ENCODE measurements around the gene CCNJ. TPM values are rescaled to one million over a fixed set of nuclear protein-coding genes. Genes with fewer than 3 reads are reported as not detected.

Gene CCNJ
- total and polyA plus RNA-seq, 2 experiments from 2014 or later = 14.1 to 29.6 TPM

DNA sequence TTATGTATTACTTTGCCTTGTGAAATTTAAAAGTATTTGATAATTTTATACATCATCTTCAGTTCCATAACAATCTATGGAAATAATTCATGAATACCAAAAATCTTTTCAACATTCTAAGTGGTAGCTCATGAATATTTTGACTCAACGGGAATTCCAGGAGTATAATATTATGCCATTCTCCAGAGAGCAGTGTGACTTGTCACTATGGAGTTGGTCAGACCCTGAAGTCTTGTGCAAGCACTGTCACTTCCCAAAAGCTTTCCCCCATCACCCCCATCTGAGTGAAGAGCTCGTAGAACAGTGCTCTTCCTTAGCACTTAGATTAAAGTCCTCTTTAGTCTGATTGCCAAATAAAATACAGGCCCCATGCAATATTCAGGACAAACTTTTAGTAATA is 29.4 kb upstream of the CCNJ start:
- H3F3A ChIP-seq (replicated peaks; ENCODE audit: low read depth) = no peaks in the 10 kb centered on the region
- no peaks in the 10 kb centered on the region for H3K36me3 Mint-ChIP-seq (ENCODE audit: low read depth)

More for the DNA sequence above, 29.4 kb upstream of the CCNJ start:
- no peaks in the 10 kb centered on the region for H3K27me3 ChIP-seq (ENCODE audit: insufficient read depth)
- H3K9me3 Mint-ChIP-seq = no peaks in the 10 kb centered on the region
- TF ChIP-seq ZNF114 (CRISPR knock-in tag; IDR thresholded peaks at IDR 0.05) (no peak), POLR2AphosphoS5 (IDR thresholded peaks at IDR 0.05; ENCODE audit: low read depth) (no peak), EZH2 (IDR thresholded peaks at IDR 0.05; ENCODE audit: low read depth, unreplicated experiment) (no peak), NANOG (IDR thresholded peaks at IDR 0.05; ENCODE audit: borderline replicate concordance) (no peak), CREB1 (CRISPR knock-in tag; IDR thresholded peaks at IDR 0.05; ENCODE audit: low read depth) (no peak), EZH2phosphoT487 (IDR thresholded peaks at IDR 0.05; ENCODE audit: unreplicated experiment) (no peak), STAT1 (IDR thresholded peaks at IDR 0.05; ENCODE audit: unreplicated experiment) (no peak), ZNF331 (CRISPR knock-in tag; IDR thresholded peaks at IDR 0.05; ENCODE audit: low read depth) (no peak), JUNB (IDR thresholded peaks at IDR 0.05; ENCODE audit: unreplicated experiment) (no peak)
- TF ChIP-seq, protein P1, sequence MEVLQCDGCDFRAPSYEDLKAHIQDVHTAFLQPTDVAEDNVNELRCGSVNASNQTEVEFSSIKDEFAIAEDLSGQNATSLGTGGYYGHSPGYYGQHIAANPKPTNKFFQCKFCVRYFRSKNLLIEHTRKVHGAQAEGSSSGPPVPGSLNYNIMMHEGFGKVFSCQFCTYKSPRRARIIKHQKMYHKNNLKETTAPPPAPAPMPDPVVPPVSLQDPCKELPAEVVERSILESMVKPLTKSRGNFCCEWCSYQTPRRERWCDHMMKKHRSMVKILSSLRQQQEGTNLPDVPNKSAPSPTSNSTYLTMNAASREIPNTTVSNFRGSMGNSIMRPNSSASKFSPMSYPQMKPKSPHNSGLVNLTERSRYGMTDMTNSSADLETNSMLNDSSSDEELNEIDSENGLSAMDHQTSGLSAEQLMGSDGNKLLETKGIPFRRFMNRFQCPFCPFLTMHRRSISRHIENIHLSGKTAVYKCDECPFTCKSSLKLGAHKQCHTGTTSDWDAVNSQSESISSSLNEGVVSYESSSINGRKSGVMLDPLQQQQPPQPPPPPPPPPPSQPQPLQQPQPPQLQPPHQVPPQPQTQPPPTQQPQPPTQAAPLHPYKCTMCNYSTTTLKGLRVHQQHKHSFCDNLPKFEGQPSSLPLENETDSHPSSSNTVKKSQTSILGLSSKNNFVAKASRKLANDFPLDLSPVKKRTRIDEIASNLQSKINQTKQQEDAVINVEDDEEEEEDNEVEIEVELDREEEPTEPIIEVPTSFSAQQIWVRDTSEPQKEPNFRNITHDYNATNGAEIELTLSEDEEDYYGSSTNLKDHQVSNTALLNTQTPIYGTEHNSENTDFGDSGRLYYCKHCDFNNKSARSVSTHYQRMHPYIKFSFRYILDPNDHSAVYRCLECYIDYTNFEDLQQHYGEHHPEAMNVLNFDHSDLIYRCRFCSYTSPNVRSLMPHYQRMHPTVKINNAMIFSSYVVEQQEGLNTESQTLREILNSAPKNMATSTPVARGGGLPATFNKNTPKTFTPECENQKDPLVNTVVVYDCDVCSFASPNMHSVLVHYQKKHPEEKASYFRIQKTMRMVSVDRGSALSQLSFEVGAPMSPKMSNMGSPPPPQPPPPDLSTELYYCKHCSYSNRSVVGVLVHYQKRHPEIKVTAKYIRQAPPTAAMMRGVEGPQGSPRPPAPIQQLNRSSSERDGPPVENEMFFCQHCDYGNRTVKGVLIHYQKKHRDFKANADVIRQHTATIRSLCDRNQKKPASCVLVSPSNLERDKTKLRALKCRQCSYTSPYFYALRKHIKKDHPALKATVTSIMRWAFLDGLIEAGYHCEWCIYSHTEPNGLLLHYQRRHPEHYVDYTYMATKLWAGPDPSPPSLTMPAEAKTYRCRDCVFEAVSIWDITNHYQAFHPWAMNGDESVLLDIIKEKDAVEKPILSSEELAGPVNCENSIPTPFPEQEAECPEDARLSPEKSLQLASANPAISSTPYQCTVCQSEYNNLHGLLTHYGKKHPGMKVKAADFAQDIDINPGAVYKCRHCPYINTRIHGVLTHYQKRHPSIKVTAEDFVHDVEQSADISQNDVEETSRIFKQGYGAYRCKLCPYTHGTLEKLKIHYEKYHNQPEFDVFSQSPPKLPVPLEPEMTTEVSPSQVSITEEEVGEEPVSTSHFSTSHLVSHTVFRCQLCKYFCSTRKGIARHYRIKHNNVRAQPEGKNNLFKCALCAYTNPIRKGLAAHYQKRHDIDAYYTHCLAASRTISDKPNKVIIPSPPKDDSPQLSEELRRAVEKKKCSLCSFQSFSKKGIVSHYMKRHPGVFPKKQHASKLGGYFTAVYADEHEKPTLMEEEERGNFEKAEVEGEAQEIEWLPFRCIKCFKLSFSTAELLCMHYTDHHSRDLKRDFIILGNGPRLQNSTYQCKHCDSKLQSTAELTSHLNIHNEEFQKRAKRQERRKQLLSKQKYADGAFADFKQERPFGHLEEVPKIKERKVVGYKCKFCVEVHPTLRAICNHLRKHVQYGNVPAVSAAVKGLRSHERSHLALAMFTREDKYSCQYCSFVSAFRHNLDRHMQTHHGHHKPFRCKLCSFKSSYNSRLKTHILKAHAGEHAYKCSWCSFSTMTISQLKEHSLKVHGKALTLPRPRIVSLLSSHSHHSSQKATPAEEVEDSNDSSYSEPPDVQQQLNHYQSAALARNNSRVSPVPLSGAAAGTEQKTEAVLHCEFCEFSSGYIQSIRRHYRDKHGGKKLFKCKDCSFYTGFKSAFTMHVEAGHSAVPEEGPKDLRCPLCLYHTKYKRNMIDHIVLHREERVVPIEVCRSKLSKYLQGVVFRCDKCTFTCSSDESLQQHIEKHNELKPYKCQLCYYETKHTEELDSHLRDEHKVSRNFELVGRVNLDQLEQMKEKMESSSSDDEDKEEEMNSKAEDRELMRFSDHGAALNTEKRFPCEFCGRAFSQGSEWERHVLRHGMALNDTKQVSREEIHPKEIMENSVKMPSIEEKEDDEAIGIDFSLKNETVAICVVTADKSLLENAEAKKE (CRISPR knock-in tag; IDR thresholded peaks at IDR 0.05) = no peak
- TF ChIP-seq, protein P2, sequence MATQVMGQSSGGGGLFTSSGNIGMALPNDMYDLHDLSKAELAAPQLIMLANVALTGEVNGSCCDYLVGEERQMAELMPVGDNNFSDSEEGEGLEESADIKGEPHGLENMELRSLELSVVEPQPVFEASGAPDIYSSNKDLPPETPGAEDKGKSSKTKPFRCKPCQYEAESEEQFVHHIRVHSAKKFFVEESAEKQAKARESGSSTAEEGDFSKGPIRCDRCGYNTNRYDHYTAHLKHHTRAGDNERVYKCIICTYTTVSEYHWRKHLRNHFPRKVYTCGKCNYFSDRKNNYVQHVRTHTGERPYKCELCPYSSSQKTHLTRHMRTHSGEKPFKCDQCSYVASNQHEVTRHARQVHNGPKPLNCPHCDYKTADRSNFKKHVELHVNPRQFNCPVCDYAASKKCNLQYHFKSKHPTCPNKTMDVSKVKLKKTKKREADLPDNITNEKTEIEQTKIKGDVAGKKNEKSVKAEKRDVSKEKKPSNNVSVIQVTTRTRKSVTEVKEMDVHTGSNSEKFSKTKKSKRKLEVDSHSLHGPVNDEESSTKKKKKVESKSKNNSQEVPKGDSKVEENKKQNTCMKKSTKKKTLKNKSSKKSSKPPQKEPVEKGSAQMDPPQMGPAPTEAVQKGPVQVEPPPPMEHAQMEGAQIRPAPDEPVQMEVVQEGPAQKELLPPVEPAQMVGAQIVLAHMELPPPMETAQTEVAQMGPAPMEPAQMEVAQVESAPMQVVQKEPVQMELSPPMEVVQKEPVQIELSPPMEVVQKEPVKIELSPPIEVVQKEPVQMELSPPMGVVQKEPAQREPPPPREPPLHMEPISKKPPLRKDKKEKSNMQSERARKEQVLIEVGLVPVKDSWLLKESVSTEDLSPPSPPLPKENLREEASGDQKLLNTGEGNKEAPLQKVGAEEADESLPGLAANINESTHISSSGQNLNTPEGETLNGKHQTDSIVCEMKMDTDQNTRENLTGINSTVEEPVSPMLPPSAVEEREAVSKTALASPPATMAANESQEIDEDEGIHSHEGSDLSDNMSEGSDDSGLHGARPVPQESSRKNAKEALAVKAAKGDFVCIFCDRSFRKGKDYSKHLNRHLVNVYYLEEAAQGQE (IDR thresholded peaks at IDR 0.05; ENCODE audit: unreplicated experiment) = no peak
- TF ChIP-seq, protein P3, sequence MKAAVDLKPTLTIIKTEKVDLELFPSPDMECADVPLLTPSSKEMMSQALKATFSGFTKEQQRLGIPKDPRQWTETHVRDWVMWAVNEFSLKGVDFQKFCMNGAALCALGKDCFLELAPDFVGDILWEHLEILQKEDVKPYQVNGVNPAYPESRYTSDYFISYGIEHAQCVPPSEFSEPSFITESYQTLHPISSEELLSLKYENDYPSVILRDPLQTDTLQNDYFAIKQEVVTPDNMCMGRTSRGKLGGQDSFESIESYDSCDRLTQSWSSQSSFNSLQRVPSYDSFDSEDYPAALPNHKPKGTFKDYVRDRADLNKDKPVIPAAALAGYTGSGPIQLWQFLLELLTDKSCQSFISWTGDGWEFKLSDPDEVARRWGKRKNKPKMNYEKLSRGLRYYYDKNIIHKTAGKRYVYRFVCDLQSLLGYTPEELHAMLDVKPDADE (IDR thresholded peaks at IDR 0.05) = no peak
- TF ChIP-seq, protein P4, sequence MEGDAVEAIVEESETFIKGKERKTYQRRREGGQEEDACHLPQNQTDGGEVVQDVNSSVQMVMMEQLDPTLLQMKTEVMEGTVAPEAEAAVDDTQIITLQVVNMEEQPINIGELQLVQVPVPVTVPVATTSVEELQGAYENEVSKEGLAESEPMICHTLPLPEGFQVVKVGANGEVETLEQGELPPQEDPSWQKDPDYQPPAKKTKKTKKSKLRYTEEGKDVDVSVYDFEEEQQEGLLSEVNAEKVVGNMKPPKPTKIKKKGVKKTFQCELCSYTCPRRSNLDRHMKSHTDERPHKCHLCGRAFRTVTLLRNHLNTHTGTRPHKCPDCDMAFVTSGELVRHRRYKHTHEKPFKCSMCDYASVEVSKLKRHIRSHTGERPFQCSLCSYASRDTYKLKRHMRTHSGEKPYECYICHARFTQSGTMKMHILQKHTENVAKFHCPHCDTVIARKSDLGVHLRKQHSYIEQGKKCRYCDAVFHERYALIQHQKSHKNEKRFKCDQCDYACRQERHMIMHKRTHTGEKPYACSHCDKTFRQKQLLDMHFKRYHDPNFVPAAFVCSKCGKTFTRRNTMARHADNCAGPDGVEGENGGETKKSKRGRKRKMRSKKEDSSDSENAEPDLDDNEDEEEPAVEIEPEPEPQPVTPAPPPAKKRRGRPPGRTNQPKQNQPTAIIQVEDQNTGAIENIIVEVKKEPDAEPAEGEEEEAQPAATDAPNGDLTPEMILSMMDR (conservative IDR thresholded peaks at IDR 0.05; ENCODE audit: low read depth in 2 of 2) = no peak
- no peak overlapping the region for H3K27ac ChIP-seq (ENCODE audit: low read depth)
- H2AFZ ChIP-seq = no peak overlapping the region
- H3K4me1 ChIP-seq (ENCODE audit: insufficient read depth) = no peaks in the 10 kb centered on the region
- no peak overlapping the region for H3K4me3 ChIP-seq
- no peaks in the 10 kb centered on the region for H3K9me2 ChIP-seq (ENCODE audit: insufficient read depth)
- no peak overlapping the region for H3K27ac Mint-ChIP-seq
- H3K79me2 ChIP-seq (replicated peaks; ENCODE audit: insufficient read depth) = no peaks in the 10 kb centered on the region
- no peaks in the 10 kb centered on the region for H3K36me3 ChIP-seq (ENCODE audit: insufficient read depth)
- H3K4me3 Mint-ChIP-seq = no peak overlapping the region
- ATAC-seq (no peak), DNase-seq (ENCODE audit: low spot score) (no peak)
- peaks cover 4% of the 10 kb centered on the region; the same call in 2 of the 3 replicates for H3K4me1 Mint-ChIP-seq
- H3K27me3 Mint-ChIP-seq (ENCODE audit: insufficient read depth, low read depth, poor library complexity) = peaks cover 2% of the 10 kb centered on the region
- H3K4me2 ChIP-seq = no peak overlapping the region
- H4K20me1 ChIP-seq (replicated peaks; ENCODE audit: insufficient read depth) = no peaks in the 10 kb centered on the region

Data from GM23338 (cell line).